HEK293 (cell line): ENCODE data around the gene TSPEAR.

Experiments
- REPIN1 ChIP-seq: fragments of 450-650 bp; formaldehyde crosslinking; IDR thresholded peaks from 2 replicates; pipeline ENCODE4 v1.5.1; 2017; ENCODE audit warnings: missing biosample characterization, missing genetic modification characterization, low read depth
- TF ChIP-seq, protein P1 (sequence below): fragments of 450-650 bp; formaldehyde crosslinking; IDR thresholded peaks from 2 replicates; pipeline ENCODE4 v1.5.1; 2016; ENCODE audit warnings: missing biosample characterization, missing genetic modification characterization
- TF ChIP-seq, protein P2 (sequence below): fragments of 450-650 bp; formaldehyde crosslinking; IDR thresholded peaks from 2 replicates; pipeline ENCODE4 v1.5.1; 2016; ENCODE audit warnings: missing biosample characterization, missing genetic modification characterization

- TF ChIP-seq, protein P1, sequence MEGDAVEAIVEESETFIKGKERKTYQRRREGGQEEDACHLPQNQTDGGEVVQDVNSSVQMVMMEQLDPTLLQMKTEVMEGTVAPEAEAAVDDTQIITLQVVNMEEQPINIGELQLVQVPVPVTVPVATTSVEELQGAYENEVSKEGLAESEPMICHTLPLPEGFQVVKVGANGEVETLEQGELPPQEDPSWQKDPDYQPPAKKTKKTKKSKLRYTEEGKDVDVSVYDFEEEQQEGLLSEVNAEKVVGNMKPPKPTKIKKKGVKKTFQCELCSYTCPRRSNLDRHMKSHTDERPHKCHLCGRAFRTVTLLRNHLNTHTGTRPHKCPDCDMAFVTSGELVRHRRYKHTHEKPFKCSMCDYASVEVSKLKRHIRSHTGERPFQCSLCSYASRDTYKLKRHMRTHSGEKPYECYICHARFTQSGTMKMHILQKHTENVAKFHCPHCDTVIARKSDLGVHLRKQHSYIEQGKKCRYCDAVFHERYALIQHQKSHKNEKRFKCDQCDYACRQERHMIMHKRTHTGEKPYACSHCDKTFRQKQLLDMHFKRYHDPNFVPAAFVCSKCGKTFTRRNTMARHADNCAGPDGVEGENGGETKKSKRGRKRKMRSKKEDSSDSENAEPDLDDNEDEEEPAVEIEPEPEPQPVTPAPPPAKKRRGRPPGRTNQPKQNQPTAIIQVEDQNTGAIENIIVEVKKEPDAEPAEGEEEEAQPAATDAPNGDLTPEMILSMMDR (tag by site-specific recombination): no peak
- TF ChIP-seq, protein P2, sequence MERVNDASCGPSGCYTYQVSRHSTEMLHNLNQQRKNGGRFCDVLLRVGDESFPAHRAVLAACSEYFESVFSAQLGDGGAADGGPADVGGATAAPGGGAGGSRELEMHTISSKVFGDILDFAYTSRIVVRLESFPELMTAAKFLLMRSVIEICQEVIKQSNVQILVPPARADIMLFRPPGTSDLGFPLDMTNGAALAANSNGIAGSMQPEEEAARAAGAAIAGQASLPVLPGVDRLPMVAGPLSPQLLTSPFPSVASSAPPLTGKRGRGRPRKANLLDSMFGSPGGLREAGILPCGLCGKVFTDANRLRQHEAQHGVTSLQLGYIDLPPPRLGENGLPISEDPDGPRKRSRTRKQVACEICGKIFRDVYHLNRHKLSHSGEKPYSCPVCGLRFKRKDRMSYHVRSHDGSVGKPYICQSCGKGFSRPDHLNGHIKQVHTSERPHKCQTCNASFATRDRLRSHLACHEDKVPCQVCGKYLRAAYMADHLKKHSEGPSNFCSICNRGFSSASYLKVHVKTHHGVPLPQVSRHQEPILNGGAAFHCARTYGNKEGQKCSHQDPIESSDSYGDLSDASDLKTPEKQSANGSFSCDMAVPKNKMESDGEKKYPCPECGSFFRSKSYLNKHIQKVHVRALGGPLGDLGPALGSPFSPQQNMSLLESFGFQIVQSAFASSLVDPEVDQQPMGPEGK (tag by site-specific recombination): no peak
- TF ChIP-seq REPIN1 (tag by site-specific recombination): no peak
These were observed 249.1 kb downstream of the TSPEAR start for GRCh38 chr21:44462086-44462833.
